HUES64 (cell line): ENCODE measurements around the gene KRT2.

Source experiments
- H3K27ac ChIP-seq: 2 replicates; pipeline ENCODE4 v1.7.0; 2013; ENCODE audit warnings: low read depth, low read length, inconsistent platforms
- H3K27me3 ChIP-seq: 2 replicates; pipeline ENCODE4 v1.6.1; 2013; ENCODE audit warnings: mild to moderate bottlenecking, low read length; ENCODE audit not compliant: insufficient read depth
- H3K36me3 ChIP-seq: 2 replicates; pipeline ENCODE4 v1.6.1; 2013; ENCODE audit warnings: mild to moderate bottlenecking, low read length; ENCODE audit not compliant: insufficient read depth
- H3K4me1 ChIP-seq: 2 replicates; pipeline ENCODE4 v1.6.1; 2013; ENCODE audit warnings: mild to moderate bottlenecking, low read length, moderate library complexity; ENCODE audit not compliant: insufficient read depth
- H3K4me3 ChIP-seq: 2 replicates; pipeline ENCODE4 v1.5.1; 2013; ENCODE audit warnings: mild to moderate bottlenecking, low read length, moderate library complexity
- H3K9ac ChIP-seq: 2 replicates; pipeline ENCODE4 v1.6.1; 2013; ENCODE audit warnings: mild to moderate bottlenecking, low read depth, low read length
- H3K9me3 ChIP-seq: 2 replicates; pipeline ENCODE4 v1.6.1; 2013; ENCODE audit warnings: low read depth, low read length; ENCODE audit not compliant: insufficient read depth
- WGBS: fragments of 150-250, 120-280 bp; methylation state at CpG from one replicate; pipeline ENCODE4 v1.1.7; 2013; ENCODE audit warnings: missing lambda C conversion rate; 5-methylcytosine and 5-hydroxymethylcytosine counted together

The KRT2 gene

DNA sequence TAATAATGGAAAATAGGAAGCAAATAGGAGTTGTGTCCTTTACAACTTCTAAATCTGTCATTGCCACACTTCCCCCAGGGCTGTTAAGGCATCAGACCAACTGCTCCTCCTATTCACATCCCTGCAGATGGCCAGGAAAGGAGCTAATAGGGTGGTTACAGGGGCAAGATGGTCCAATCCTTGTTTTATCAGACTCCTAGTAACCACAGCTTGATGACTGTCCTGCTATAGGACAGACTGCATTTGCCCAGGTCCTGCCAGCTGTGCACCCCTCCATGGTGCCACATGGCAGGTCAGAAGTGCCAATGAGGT, 10.9 kb upstream of the KRT2 start:
- no peaks in the 10 kb centered on the region for H3K9me3 ChIP-seq
- H3K4me3 ChIP-seq = no peak overlapping the region
- H3K27ac ChIP-seq = no peak overlapping the region
- H3K9ac ChIP-seq = no peak overlapping the region
- H3K27me3 ChIP-seq = no peaks in the 10 kb centered on the region
- H3K36me3 ChIP-seq = no peaks in the 10 kb centered on the region
- no peaks in the 10 kb centered on the region for H3K4me1 ChIP-seq

DNA sequence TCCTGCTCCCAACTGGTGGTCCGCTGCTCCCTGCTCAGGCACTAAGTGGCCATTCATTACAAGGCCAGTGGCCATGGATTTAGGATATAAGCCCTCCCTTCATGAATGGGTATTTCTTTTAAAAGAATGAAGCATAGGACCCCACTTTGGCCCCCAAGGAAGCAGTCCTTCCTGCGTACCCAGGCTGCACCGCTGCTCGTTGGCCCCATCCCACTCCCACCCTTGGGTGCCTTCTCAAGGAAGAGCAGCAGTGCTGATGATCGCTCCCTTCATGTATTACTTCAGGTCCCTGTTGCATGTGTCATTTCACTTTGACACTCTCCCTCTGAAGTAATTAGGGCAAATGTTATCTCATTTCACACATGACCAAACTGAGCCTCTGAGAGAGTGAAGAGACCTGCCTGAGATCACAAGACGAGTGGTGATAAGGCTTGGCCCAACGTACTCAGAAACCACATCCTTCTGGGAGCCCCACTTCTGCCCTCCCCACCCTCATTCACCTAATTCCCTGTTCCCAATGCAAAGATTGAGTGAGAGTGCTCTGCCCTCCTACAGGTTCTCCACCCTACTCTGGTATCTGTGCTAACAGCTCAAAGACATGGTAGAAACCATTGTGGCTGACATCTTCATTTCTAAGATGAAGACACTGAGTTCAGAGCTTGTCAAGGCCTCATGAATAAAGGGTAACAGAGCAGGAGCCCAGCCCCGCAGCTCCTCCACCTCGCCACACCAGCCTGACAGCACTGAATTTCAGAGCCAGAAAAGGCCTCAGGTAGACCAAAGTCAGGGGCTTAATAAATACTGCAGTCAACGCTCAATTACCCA, 10.3 kb upstream of the KRT2 start:
- Histone ChIP-seq H3K4me1 (no peaks in the 10 kb centered on the region), H3K27ac (no peak overlapping the region), H3K9me3 (no peaks in the 10 kb centered on the region), H3K9ac (no peak overlapping the region), H3K36me3 (no peaks in the 10 kb centered on the region), H3K27me3 (no peaks in the 10 kb centered on the region), H3K4me3 (no peak overlapping the region)
- 87% methylated on average over 10 of the region's 10 CpGs for WGBS

DNA sequence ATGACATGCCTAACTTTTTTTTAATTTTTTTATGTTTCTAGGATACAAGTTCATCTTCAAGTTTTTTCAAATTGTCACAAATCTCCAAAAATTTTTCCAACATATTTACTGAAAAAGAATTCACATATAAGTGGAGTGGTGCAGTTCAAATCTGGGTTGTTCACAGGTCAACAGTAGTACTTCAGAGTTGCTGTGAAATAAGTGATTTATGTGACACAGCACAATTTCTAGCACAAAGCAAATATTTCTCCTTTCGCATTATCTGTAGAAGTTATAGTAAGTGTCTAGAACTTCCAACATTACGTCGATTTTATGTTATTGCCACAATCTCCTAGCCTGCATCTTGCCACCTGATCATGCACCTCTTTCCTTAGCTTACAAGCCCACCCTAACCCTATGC, 9.7 kb upstream of the KRT2 start:
- no peaks in the 10 kb centered on the region for H3K27me3 ChIP-seq
- 95% methylated on average over 2 of the region's 3 CpGs for whole genome bisulfite sequencing

DNA sequence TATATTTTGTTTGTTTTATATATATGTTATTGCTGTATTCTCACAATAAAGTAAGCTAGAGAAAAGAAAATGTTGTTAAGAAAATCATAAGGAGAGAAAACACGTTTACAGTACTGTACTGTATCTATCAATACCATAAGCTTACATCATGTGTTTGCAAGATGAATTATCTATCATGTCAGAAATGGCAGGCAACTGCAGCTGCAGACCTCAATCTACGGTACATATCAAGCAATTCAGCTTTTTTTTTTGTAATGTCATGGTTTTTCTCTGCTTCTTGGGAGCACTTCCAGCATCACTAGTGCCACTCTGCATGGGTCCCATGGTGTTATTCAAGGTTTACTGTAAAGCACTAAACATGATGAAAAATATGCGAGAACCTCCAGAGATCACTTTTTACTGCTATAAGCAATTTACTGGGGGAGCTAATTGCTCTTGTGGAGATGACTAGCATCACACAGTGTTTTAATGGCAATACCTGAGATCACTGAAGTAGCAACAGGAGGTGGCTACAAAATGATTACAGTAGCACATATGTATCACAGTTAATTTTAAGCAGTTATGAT, 9.0 kb upstream of the KRT2 start:
- 89% methylated on average over 2 of the region's 3 CpGs for WGBS
- H3K9ac ChIP-seq = no peak overlapping the region
- no peaks in the 10 kb centered on the region for H3K27me3 ChIP-seq

More for the DNA sequence above, 9.7 kb upstream of the KRT2 start:
- no peaks in the 10 kb centered on the region for H3K4me1 ChIP-seq
- H3K27ac ChIP-seq = no peak overlapping the region
- no peak overlapping the region for H3K9ac ChIP-seq
- H3K9me3 ChIP-seq = no peaks in the 10 kb centered on the region
- no peaks in the 10 kb centered on the region for H3K36me3 ChIP-seq
- no peak overlapping the region for H3K4me3 ChIP-seq

DNA sequence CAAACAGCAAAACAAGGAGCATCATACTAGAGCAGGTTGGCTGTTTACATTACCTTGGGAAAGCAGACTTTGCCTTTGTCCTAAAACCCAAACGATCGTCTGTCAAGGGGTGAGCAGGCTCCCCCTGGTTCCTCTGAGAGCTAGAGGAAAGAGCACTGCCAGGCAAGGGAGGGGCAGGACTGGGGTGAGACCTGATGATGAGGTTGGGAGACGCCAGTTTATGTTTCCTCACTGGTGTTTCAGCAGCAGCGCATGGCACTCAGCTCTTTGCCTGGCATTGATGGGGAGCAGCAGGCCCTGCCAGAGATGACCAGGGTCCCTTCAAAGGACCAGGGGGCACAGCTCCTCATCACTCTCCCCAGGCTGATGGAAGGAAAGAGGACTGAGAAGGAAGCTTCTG, 7.9 kb upstream of the KRT2 start:
- Histone ChIP-seq H3K27me3 (no peaks in the 10 kb centered on the region), H3K4me1 (no peaks in the 10 kb centered on the region), H3K9ac (no peak overlapping the region), H3K27ac (no peak overlapping the region), H3K9me3 (no peaks in the 10 kb centered on the region), H3K36me3 (no peaks in the 10 kb centered on the region), H3K4me3 (no peak overlapping the region)
- WGBS = 93% methylated on average over 4 of the region's 4 CpGs

More for the DNA sequence above, 9.0 kb upstream of the KRT2 start:
- H3K27ac ChIP-seq = no peak overlapping the region
- H3K4me3 ChIP-seq = no peak overlapping the region
- H3K9me3 ChIP-seq = no peaks in the 10 kb centered on the region
- H3K4me1 ChIP-seq = no peaks in the 10 kb centered on the region
- H3K36me3 ChIP-seq = no peaks in the 10 kb centered on the region

DNA sequence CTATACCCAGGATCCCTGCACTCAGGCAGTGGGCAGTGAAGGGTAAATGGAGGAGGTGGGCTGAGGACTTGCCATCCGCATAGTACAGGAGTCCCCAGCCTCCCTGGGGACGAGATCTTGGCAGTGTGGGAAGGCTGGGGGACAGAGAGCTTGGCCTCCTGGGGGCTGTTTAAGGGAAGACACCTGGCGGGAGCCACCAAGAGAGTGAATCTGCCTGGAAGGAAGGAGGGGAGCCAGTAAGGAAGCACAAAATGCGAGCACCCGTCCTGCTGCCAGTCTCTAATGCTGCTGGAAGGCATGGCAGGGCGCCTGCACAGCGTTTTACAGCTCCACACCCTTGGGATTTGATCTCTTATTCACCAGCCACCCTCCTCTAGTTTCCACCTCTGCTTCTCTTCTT, 7.4 kb upstream of the KRT2 start:
- 87% methylated on average over 7 of the region's 7 CpGs for WGBS
- Histone ChIP-seq H3K4me1 (no peaks in the 10 kb centered on the region), H3K27ac (no peak overlapping the region), H3K9ac (no peak overlapping the region), H3K4me3 (no peak overlapping the region), H3K36me3 (no peaks in the 10 kb centered on the region), H3K9me3 (no peaks in the 10 kb centered on the region), H3K27me3 (no peaks in the 10 kb centered on the region)

DNA sequence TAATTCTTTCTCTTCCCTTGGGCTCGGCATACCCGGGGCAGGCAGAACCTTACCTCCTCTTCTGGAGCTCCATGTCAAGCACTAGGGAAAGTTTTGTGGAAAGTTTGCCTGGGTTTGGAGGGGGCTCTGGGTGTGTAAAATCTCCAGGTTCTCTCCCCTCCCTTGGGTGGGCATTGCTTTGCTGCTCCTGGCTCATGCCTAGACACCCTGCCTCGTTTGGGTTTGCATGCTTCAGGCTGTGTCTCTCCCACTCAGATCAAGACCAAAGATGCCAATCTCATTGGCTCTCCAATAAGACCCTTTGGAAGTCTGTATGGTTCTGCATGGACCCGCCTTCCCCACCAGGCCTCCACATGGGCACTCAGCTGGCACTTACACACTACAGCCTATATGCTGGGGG, 6.2 kb upstream of the KRT2 start:
- no peak overlapping the region for H3K4me3 ChIP-seq
- H3K4me1 ChIP-seq = no peaks in the 10 kb centered on the region
- H3K9me3 ChIP-seq = no peaks in the 10 kb centered on the region
- H3K36me3 ChIP-seq = no peaks in the 10 kb centered on the region
- no peaks in the 10 kb centered on the region; the same call in 1 of the 2 replicates for H3K27me3 ChIP-seq
- H3K27ac ChIP-seq = no peak overlapping the region
- 89% methylated on average over 4 of the region's 4 CpGs for WGBS
- H3K9ac ChIP-seq = no peak overlapping the region

DNA sequence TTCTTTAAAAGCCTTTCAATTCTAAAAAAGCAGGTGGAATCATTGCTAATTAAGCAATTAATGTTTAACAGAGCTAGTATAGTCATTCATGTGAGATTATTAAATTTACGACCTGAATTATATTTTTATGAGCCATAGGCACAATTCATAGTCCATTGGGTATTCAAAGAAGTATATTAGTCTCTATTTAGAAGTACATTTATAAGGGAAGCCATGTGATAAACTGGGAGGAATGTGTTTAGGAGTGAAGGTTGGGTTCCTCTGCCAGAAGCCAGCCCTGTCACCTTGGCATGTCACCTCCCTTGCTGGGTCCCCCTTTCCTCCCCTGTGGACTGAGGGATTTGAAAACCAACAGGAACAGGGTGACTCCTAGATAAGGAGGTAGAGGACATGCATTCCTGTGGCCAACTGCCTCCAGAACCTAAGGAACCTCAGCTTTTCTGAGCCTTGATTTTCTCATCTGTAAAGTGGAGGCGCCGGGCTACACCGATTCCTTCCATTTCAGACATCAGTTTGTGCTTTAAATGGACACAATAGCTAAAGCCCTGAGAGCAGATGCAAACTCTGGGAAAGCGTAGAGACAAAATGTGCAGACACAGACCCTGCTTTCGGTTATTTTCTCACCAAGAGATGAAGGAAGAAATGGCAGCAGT, 5.4 kb upstream of the KRT2 start:
- 0 out of 2 replicates have a peak, but pooled peaks cover under 1% of the 10 kb centered on the region for H3K9me3 ChIP-seq
- no peak overlapping the region for H3K4me3 ChIP-seq
- no peaks in the 10 kb centered on the region for H3K36me3 ChIP-seq
- 81% methylated on average over 5 of the region's 6 CpGs for WGBS
- no peak overlapping the region for H3K27ac ChIP-seq
- no peaks in the 10 kb centered on the region; the same call in 1 of the 2 replicates for H3K27me3 ChIP-seq
- no peak overlapping the region for H3K9ac ChIP-seq
- no peaks in the 10 kb centered on the region for H3K4me1 ChIP-seq

DNA sequence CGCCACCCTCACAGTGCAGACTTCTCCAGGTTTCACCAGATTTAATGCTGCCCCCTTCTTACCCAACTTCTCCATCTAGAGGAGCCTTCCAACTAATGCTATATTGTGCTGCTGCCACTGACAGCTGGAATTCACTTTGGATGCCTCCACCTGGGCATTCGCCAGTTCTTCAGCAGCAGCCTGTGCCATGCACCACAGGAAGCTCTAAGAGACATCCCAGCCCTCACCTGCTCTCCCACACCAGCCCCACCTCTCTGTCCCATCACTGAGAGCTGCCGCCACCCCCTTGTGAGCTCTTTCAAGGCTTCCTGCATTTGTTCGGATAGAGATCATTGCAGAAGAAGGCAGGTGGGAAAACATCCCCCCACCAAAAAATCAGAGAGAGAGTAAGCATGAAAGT, 4.6 kb upstream of the KRT2 start:
- Histone ChIP-seq H3K9me3 (peaks cover 3% of the 10 kb centered on the region; the same call in 1 of the 2 replicates), H3K27ac (no peak overlapping the region), H3K9ac (no peak overlapping the region), H3K4me3 (no peak overlapping the region), H3K36me3 (no peaks in the 10 kb centered on the region), H3K4me1 (no peaks in the 10 kb centered on the region), H3K27me3 (no peaks in the 10 kb centered on the region; the same call in 1 of the 2 replicates)
- 95% methylated on average over 4 of the region's 4 CpGs for WGBS

DNA sequence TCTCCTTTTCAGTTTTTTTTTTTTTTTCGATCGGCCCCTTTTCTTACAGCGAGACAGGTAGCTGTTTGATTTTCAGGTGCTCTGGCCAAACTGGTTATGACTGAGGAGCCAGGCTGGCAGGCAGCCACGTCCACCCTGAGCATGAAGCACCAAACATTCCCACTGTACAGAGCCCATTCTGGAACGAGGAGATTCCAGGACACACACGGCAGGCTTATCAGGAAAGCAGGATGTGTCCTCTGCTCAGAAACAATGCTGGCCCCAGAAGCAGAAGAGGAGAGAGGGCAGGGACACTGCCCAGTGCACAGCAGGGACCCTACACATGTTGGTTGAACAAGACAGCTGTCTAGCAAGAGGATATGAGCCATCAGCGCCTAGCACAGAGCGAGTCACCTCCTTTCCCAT, 3.7 kb upstream of the KRT2 start:
- WGBS = 89% methylated on average over 8 of the region's 8 CpGs
- no peak overlapping the region for H3K9ac ChIP-seq
- H3K36me3 ChIP-seq = no peaks in the 10 kb centered on the region
- peaks cover 3% of the 10 kb centered on the region; the same call in 1 of the 2 replicates for H3K9me3 ChIP-seq
- H3K27ac ChIP-seq = no peak overlapping the region
- H3K4me3 ChIP-seq = no peak overlapping the region
- H3K27me3 ChIP-seq = no peaks in the 10 kb centered on the region; the same call in 1 of the 2 replicates
- H3K4me1 ChIP-seq = no peaks in the 10 kb centered on the region

DNA sequence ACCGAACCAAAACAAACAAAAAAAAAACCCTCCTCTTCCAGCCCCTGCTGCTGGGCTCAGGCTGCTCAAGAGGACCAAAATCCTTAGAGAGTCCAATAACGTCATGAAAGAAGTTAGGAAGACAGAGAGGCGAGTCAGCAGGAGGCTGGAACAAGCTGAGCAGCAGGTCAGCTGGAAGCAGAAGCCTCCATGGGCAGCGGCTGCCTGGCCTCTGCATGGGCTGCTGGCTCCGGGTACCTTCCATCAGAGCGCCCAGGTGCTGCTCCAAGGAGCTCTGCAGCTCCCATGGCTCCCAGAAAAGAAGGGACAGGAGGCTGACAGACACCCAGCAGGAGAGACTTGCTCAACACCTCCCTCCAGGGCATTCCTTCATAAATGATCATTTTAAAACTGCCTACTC, 3.2 kb upstream of the KRT2 start:
- Histone ChIP-seq H3K27me3 (no peaks in the 10 kb centered on the region; the same call in 1 of the 2 replicates), H3K27ac (no peak overlapping the region), H3K9me3 (peaks cover 3% of the 10 kb centered on the region; the same call in 1 of the 2 replicates), H3K36me3 (no peaks in the 10 kb centered on the region), H3K4me1 (no peaks in the 10 kb centered on the region), H3K4me3 (no peak overlapping the region), H3K9ac (no peak overlapping the region)
- 79% methylated on average over 6 of the region's 6 CpGs for WGBS
